GM23338 (cell line): ENCODE measurements around the gene DNAJB13. TPM values are rescaled to one million over a fixed set of nuclear protein-coding genes. Genes with fewer than 3 reads are reported as not detected.

Source experiments
- ATAC-seq: fragments of 200-7000 bp; cut with Tn5 transposase; 3 replicates; pipeline ENCODE4 v1.9.1; 2020
- DNase-seq: peaks from one replicate; pipeline ENCODE4 v3.0.0-alpha.2; 2015; ENCODE audit warnings: low spot score
- H2AFZ ChIP-seq: fragments of 200-600 bp; sonication (generic); 2 replicates; pipeline ENCODE4 v1.8.0; 2016; ENCODE audit warnings: antibody characterized with exemption, mild to moderate bottlenecking, moderate library complexity
- H3F3A ChIP-seq: fragments of 200-600 bp; sonication (generic); replicated peaks from 2 replicates; pipeline ENCODE4 v1.8.0; 2017; ENCODE audit warnings: antibody characterized with exemption, mixed run types, low read depth
- H3K27ac ChIP-seq: fragments of 200-600 bp; sonication (generic); 2 replicates; pipeline ENCODE4 v1.6.1; 2016; ENCODE audit warnings: low read depth
- H3K27me3 ChIP-seq: fragments of 200-600 bp; sonication (generic); 2 replicates; pipeline ENCODE4 v1.8.0; 2016; ENCODE audit warnings: mild to moderate bottlenecking, mixed run types, moderate library complexity; ENCODE audit not compliant: insufficient read depth
- H3K36me3 ChIP-seq: fragments of 200-600 bp; sonication (generic); 2 replicates; pipeline ENCODE4 v1.8.0; 2016; ENCODE audit warnings: mild to moderate bottlenecking; ENCODE audit not compliant: insufficient read depth
- H3K4me1 ChIP-seq: fragments of 200-600 bp; sonication (generic); 2 replicates; pipeline ENCODE4 v1.8.0; 2016; ENCODE audit warnings: mild to moderate bottlenecking, moderate library complexity; ENCODE audit not compliant: insufficient read depth
- H3K4me2 ChIP-seq: fragments of 200-600 bp; sonication (generic); 2 replicates; pipeline ENCODE4 v1.7.1; 2017; ENCODE audit warnings: mixed run types
- H3K4me3 ChIP-seq: fragments of 200-600 bp; sonication (generic); 2 replicates; pipeline ENCODE4 v1.6.1; 2016; ENCODE audit warnings: mixed run types
- H3K79me2 ChIP-seq: fragments of 200-600 bp; sonication (generic); replicated peaks from 2 replicates; pipeline ENCODE4 v1.8.0; 2017; ENCODE audit warnings: mild to moderate bottlenecking; ENCODE audit not compliant: insufficient read depth
- H3K9me2 ChIP-seq: fragments of 200-600 bp; sonication (generic); 2 replicates; pipeline ENCODE4 v1.8.0; 2017; ENCODE audit not compliant: insufficient read depth
- H4K20me1 ChIP-seq: fragments of 200-600 bp; sonication (generic); replicated peaks from 2 replicates; pipeline ENCODE4 v1.8.0; 2017; ENCODE audit warnings: mild to moderate bottlenecking; ENCODE audit not compliant: insufficient read depth
- H3K27ac Mint-ChIP-seq: 2 replicates; pipeline ENCODE4 v1.8.0; 2020; ENCODE audit warnings: inconsistent platforms, mild to moderate bottlenecking, moderate library complexity, mixed read lengths
- H3K27me3 Mint-ChIP-seq: 3 replicates; pipeline ENCODE4 v1.8.0; 2022; ENCODE audit warnings: low read depth, mild to moderate bottlenecking, moderate library complexity, mixed read lengths, inconsistent platforms; ENCODE audit not compliant: insufficient read depth, poor library complexity
- H3K36me3 Mint-ChIP-seq: 3 replicates; pipeline ENCODE4 v1.8.0; 2021; ENCODE audit warnings: low read depth, mild to moderate bottlenecking, inconsistent platforms, moderate library complexity, mixed read lengths
- H3K4me1 Mint-ChIP-seq: 3 replicates; pipeline ENCODE4 v1.8.0; 2020; ENCODE audit warnings: mild to moderate bottlenecking, inconsistent platforms, mixed read lengths
- H3K4me3 Mint-ChIP-seq: 3 replicates; pipeline ENCODE4 v1.8.0; 2021; ENCODE audit warnings: moderate library complexity, mild to moderate bottlenecking, inconsistent platforms, mixed read lengths
- H3K9me3 Mint-ChIP-seq: 3 replicates; pipeline ENCODE4 v1.8.0; 2020; ENCODE audit warnings: moderate library complexity, mild to moderate bottlenecking, inconsistent platforms, mixed read lengths
- CREB1 ChIP-seq: fragments of 250-450 bp; sonication (Bioruptor Pico); IDR thresholded peaks from 2 replicates; pipeline ENCODE4 v1.5.0; 2020; ENCODE audit warnings: low read depth, mild to moderate bottlenecking, moderate library complexity
- EZH2 ChIP-seq: fragments of 200-600 bp; sonication (generic); IDR thresholded peaks from one replicate; pipeline ENCODE4 v1.8.0; 2017; ENCODE audit warnings: antibody characterized with exemption, mild to moderate bottlenecking, low read depth; ENCODE audit not compliant: unreplicated experiment
- JUNB ChIP-seq: IDR thresholded peaks from one replicate; pipeline ENCODE4 v1.6.1; 2016; ENCODE audit warnings: antibody characterized with exemption; ENCODE audit not compliant: unreplicated experiment
- POLR2AphosphoS5 ChIP-seq: IDR thresholded peaks from 2 replicates; pipeline ENCODE4 v1.6.1; 2016; ENCODE audit warnings: antibody characterized with exemption, low read depth
- STAT1 ChIP-seq: IDR thresholded peaks from one replicate; pipeline ENCODE4 v1.6.1; 2016; ENCODE audit warnings: antibody characterized with exemption; ENCODE audit not compliant: unreplicated experiment
- ZNF331 ChIP-seq: fragments of 250-450 bp; sonication (Bioruptor Pico); IDR thresholded peaks from 2 replicates; pipeline ENCODE4 v1.5.0; 2020; ENCODE audit warnings: low read depth, mild to moderate bottlenecking, moderate library complexity
- polyA plus RNA-seq: library from polyadenylated mRNA; unstranded; fragments of >200 nt; fragmentation: Nextera tagmentation; extraction: Ambion mirVana; gene quantifications from 2 replicates; pipeline ENCODE4 v1.2.1, GENCODE V29; 2016
- total RNA-seq: library from RNA; depleted of rRNA; stranded (reverse); fragments of >200 nt; shearing (Covaris generic); gene quantifications from 2 replicates; pipeline ENCODE4 v1.2.3, GENCODE V29; 2014
- TF ChIP-seq, protein P1 (sequence below), 2 experiments: fragments of 200-600 bp in 1 of 2; sonication (generic) in 1 of 2; conservative IDR thresholded peaks; 2 replicates each; pipeline versions ENCODE4 v1.5.1 to v1.6.1; 2016 to 2017; ENCODE audit warnings: antibody characterized with exemption in 2 of 2, low read depth in 2 of 2, mild to moderate bottlenecking in 2 of 2, moderate library complexity in 1 of 2
- TF ChIP-seq, protein P2 (sequence below): IDR thresholded peaks from 2 replicates; pipeline ENCODE4 v1.6.1; 2016; ENCODE audit warnings: antibody characterized with exemption
- TF ChIP-seq, protein P3 (sequence below): fragments of 250-450 bp; sonication (Bioruptor Pico); IDR thresholded peaks from 2 replicates; pipeline ENCODE4 v1.5.0; 2020; ENCODE audit warnings: mild to moderate bottlenecking, moderate library complexity

Gene DNAJB13
- total and polyA plus RNA-seq, 2 experiments from 2014 or later: 0.14 to 0.32 TPM

DNA sequence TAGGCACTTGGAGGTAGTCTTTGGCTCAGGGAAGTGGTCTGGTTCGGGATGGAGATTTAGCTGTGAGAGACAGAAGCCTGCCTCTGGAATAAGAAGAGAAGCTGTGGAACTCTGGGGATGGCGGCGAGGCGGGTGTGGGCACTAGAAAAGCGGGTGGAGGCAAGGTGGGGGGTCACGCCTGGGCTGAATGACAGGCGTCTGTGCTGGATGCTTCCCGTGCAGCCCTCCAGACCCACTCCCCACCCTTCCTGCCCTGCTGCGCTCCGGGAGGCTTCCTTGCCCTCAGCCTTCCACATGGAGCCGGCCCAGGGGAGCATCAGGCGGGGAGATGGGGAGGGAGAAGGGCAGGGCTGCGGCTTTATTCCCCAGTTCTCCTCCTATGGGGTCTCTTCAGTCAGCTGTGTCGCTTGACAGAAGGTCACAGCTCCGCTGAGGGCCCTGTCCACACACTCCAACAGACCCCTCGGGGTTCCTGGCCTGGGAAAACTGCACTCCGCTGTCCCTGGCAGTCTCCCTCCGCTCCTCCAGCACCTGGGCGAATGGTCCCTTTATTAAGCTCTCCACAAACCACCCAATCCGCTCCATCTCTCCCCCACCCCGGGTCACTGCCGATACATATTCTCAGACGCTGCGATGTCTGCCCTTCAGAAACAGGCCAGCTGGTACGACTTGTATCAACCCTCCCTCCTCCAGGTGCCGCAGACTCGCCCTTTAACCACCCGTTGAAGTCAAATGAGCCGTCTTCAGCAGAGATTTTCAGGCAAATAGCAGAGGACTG lies 6.2 kb downstream of the DNAJB13 start:
- Mint-ChIP-seq H3K36me3 (no peaks in the 10 kb centered on the region), H3K4me1 (peaks cover 5% of the 10 kb centered on the region; the same call in 2 of the 3 replicates), H3K27me3 (peaks cover 23% of the 10 kb centered on the region), H3K4me3 (peak overlapping the region; percentile 66; the same call in 2 of the 3 replicates), H3K9me3 (no peaks in the 10 kb centered on the region), H3K27ac (no peak overlapping the region)
- no peak overlapping the region for H3K27ac ChIP-seq
- no peaks in the 10 kb centered on the region for H3F3A ChIP-seq
- DNase-seq (no peak), ATAC-seq (peak; percentile 46)
- no peaks in the 10 kb centered on the region for H3K79me2 ChIP-seq
- H3K9me2 ChIP-seq: no peaks in the 10 kb centered on the region
- no peaks in the 10 kb centered on the region for H3K4me1 ChIP-seq
- H3K27me3 ChIP-seq: no peaks in the 10 kb centered on the region
- H2AFZ ChIP-seq: peak overlapping the region; percentile 88
- TF ChIP-seq POLR2AphosphoS5: no peak
- H4K20me1 ChIP-seq: no peaks in the 10 kb centered on the region
- H3K36me3 ChIP-seq: no peaks in the 10 kb centered on the region
- no peak overlapping the region for H3K4me3 ChIP-seq
- 0 out of 2 replicates have a peak overlapping the region, but pooled peaks have one; percentile 26 for H3K4me2 ChIP-seq

DNA sequence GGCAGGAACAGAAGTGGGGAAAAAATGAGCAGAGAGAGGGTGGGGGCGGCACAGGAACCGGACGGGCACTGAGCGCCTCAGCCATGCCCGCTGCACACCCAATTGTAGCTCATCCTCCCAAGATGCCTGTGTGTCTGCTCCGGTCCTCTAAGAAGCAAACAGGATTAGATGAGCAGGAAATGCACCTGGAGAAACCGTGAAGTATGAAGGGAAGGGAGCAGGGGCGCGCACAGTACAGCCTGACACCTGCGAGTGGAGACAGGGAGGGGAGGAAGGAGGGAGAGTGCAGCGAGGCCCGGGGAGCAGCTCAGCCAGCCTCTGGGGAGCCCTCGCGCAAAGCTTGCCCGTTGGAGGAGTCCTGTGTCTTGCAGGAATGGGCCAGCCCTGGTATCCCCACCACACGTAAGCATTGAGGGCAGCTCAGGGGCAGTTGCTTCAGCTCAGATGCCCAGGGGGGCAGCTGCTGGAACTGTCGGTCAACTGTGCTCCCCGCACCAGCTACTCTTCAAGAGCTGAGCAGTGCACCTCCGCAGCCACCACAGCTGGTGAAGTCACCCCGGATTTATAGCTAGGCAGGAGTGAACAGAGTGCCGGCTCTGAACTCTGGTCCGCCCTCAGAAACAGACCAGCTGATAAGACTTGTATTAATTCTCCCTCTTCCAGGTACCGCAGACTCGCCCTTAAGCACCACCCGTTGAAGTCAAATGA lies 7.0 kb downstream of the DNAJB13 start:
- Mint-ChIP-seq H3K27me3 (peaks cover 23% of the 10 kb centered on the region), H3K9me3 (no peaks in the 10 kb centered on the region), H3K27ac (no peak overlapping the region), H3K4me3 (peak overlapping the region; percentile 66; the same call in 2 of the 3 replicates), H3K36me3 (no peaks in the 10 kb centered on the region), H3K4me1 (peaks cover 5% of the 10 kb centered on the region; the same call in 2 of the 3 replicates)
- no peak overlapping the region for H3K4me2 ChIP-seq
- H3K27ac ChIP-seq: no peak overlapping the region
- DNase-seq (no peak), ATAC-seq (peak; percentile 76)
- H3F3A ChIP-seq: no peaks in the 10 kb centered on the region
- no peaks in the 10 kb centered on the region for H3K4me1 ChIP-seq
- H3K36me3 ChIP-seq: no peaks in the 10 kb centered on the region
- H3K4me3 ChIP-seq: no peak overlapping the region
- no peaks in the 10 kb centered on the region for H3K79me2 ChIP-seq
- TF ChIP-seq STAT1: no peak
- TF ChIP-seq, protein P1, sequence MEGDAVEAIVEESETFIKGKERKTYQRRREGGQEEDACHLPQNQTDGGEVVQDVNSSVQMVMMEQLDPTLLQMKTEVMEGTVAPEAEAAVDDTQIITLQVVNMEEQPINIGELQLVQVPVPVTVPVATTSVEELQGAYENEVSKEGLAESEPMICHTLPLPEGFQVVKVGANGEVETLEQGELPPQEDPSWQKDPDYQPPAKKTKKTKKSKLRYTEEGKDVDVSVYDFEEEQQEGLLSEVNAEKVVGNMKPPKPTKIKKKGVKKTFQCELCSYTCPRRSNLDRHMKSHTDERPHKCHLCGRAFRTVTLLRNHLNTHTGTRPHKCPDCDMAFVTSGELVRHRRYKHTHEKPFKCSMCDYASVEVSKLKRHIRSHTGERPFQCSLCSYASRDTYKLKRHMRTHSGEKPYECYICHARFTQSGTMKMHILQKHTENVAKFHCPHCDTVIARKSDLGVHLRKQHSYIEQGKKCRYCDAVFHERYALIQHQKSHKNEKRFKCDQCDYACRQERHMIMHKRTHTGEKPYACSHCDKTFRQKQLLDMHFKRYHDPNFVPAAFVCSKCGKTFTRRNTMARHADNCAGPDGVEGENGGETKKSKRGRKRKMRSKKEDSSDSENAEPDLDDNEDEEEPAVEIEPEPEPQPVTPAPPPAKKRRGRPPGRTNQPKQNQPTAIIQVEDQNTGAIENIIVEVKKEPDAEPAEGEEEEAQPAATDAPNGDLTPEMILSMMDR (conservative IDR thresholded peaks at IDR 0.05; ENCODE audit: low read depth in 2 of 2): no peak
- TF ChIP-seq ZNF331 (CRISPR knock-in tag): no peak
- no peak for TF ChIP-seq EZH2
- TF ChIP-seq, protein P2, sequence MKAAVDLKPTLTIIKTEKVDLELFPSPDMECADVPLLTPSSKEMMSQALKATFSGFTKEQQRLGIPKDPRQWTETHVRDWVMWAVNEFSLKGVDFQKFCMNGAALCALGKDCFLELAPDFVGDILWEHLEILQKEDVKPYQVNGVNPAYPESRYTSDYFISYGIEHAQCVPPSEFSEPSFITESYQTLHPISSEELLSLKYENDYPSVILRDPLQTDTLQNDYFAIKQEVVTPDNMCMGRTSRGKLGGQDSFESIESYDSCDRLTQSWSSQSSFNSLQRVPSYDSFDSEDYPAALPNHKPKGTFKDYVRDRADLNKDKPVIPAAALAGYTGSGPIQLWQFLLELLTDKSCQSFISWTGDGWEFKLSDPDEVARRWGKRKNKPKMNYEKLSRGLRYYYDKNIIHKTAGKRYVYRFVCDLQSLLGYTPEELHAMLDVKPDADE: no peak
- TF ChIP-seq CREB1: no peak
- no peak for TF ChIP-seq JUNB
- TF ChIP-seq, protein P3, sequence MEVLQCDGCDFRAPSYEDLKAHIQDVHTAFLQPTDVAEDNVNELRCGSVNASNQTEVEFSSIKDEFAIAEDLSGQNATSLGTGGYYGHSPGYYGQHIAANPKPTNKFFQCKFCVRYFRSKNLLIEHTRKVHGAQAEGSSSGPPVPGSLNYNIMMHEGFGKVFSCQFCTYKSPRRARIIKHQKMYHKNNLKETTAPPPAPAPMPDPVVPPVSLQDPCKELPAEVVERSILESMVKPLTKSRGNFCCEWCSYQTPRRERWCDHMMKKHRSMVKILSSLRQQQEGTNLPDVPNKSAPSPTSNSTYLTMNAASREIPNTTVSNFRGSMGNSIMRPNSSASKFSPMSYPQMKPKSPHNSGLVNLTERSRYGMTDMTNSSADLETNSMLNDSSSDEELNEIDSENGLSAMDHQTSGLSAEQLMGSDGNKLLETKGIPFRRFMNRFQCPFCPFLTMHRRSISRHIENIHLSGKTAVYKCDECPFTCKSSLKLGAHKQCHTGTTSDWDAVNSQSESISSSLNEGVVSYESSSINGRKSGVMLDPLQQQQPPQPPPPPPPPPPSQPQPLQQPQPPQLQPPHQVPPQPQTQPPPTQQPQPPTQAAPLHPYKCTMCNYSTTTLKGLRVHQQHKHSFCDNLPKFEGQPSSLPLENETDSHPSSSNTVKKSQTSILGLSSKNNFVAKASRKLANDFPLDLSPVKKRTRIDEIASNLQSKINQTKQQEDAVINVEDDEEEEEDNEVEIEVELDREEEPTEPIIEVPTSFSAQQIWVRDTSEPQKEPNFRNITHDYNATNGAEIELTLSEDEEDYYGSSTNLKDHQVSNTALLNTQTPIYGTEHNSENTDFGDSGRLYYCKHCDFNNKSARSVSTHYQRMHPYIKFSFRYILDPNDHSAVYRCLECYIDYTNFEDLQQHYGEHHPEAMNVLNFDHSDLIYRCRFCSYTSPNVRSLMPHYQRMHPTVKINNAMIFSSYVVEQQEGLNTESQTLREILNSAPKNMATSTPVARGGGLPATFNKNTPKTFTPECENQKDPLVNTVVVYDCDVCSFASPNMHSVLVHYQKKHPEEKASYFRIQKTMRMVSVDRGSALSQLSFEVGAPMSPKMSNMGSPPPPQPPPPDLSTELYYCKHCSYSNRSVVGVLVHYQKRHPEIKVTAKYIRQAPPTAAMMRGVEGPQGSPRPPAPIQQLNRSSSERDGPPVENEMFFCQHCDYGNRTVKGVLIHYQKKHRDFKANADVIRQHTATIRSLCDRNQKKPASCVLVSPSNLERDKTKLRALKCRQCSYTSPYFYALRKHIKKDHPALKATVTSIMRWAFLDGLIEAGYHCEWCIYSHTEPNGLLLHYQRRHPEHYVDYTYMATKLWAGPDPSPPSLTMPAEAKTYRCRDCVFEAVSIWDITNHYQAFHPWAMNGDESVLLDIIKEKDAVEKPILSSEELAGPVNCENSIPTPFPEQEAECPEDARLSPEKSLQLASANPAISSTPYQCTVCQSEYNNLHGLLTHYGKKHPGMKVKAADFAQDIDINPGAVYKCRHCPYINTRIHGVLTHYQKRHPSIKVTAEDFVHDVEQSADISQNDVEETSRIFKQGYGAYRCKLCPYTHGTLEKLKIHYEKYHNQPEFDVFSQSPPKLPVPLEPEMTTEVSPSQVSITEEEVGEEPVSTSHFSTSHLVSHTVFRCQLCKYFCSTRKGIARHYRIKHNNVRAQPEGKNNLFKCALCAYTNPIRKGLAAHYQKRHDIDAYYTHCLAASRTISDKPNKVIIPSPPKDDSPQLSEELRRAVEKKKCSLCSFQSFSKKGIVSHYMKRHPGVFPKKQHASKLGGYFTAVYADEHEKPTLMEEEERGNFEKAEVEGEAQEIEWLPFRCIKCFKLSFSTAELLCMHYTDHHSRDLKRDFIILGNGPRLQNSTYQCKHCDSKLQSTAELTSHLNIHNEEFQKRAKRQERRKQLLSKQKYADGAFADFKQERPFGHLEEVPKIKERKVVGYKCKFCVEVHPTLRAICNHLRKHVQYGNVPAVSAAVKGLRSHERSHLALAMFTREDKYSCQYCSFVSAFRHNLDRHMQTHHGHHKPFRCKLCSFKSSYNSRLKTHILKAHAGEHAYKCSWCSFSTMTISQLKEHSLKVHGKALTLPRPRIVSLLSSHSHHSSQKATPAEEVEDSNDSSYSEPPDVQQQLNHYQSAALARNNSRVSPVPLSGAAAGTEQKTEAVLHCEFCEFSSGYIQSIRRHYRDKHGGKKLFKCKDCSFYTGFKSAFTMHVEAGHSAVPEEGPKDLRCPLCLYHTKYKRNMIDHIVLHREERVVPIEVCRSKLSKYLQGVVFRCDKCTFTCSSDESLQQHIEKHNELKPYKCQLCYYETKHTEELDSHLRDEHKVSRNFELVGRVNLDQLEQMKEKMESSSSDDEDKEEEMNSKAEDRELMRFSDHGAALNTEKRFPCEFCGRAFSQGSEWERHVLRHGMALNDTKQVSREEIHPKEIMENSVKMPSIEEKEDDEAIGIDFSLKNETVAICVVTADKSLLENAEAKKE (CRISPR knock-in tag): no peak
- H2AFZ ChIP-seq: peak overlapping the region; percentile 88
- H3K27me3 ChIP-seq: no peaks in the 10 kb centered on the region
- no peaks in the 10 kb centered on the region for H4K20me1 ChIP-seq
- H3K9me2 ChIP-seq: no peaks in the 10 kb centered on the region
